GM12878 (cell line): ENCODE data around the gene STRA8. TPM values are rescaled to one million over a fixed set of nuclear protein-coding genes. Genes with fewer than 3 reads are reported as not detected.

Experiments used
- ATAC-seq: fragments of 200-7000 bp; cut with Tn5 transposase; 3 replicates; pipeline ENCODE4 v1.9.1; 2020; ENCODE audit warnings: mild to moderate bottlenecking, moderate library complexity
- BruUV-seq: library from RNA; stranded (reverse); fragments of 400-500 nt; replicated peaks from 2 replicates; lab custom pipeline; 2021; lab: Mats Ljungman, UMichigan
- CTCF ChIA-PET: fragments of 300-600 bp; sonication (Branson Sonifier 250); formaldehyde crosslinking; extraction: SDS; loops from one replicate; lab custom pipeline; 2021; ENCODE audit warnings: inconsistent platforms; lab: Yijun Ruan, JAX
- POLR2A ChIA-PET: fragments of 350-600 bp; formaldehyde crosslinking; extraction: SDS; loops from one replicate; lab custom pipeline; 2021; ENCODE audit warnings: inconsistent platforms; lab: Charles Lee
- RAD21 ChIA-PET: fragments of 300-600 bp; sonication (Branson Sonifier 250); formaldehyde crosslinking; loops from one replicate; lab custom pipeline; 2023; ENCODE audit warnings: antibody characterized with exemption; ENCODE audit not compliant: unreplicated experiment; lab: Charles Lee
- SMC1A ChIA-PET: fragments of 300-600 bp; sonication (Branson Sonifier 250); formaldehyde crosslinking; loops from one replicate; lab custom pipeline; 2023; ENCODE audit not compliant: unreplicated experiment, uncharacterized antibody; lab: Charles Lee
- DNase-seq: peaks from one replicate; pipeline ENCODE4 v3.0.0-alpha.2; 2011; ENCODE audit warnings: low read depth, low spot score
- FAIRE-seq: peaks from 3 replicates; lab custom pipeline; 2011; peaks lifted over from hg19 to GRCh38; lab: Jason Lieb, UNC
- H2AFZ ChIP-seq: 2 replicates; pipeline ENCODE4 v1.6.0; 2011; ENCODE audit warnings: low read depth, low read length, control low read depth; ENCODE audit not compliant: control insufficient read depth
- H3K27ac ChIP-seq: 2 replicates; pipeline ENCODE4 v1.5.1; 2011; ENCODE audit warnings: control low read depth; ENCODE audit not compliant: control insufficient read depth, insufficient read depth
- H3K27me3 ChIP-seq, 2 experiments: replicated peaks in 1 of 2; 2 replicates each; pipeline versions ENCODE4 v1.6.0 to v1.6.1; 2011; ENCODE audit warnings: low read length in 1 of 2; ENCODE audit not compliant: control insufficient read depth in 2 of 2, insufficient read depth in 2 of 2
- H3K36me3 ChIP-seq, 2 experiments: 2 replicates each; pipeline ENCODE4 v1.5.1; 2011; ENCODE audit warnings: low read length in 1 of 2; ENCODE audit not compliant: control insufficient read depth in 2 of 2, insufficient read depth in 2 of 2
- H3K4me1 ChIP-seq: 2 replicates; pipeline ENCODE4 v1.6.1; 2011; ENCODE audit warnings: mild to moderate bottlenecking, low read length, moderate library complexity, mixed read lengths; ENCODE audit not compliant: control insufficient read depth, insufficient read depth
- H3K4me2 ChIP-seq: 2 replicates; pipeline ENCODE4 v1.6.0; 2011; ENCODE audit warnings: control low read depth; ENCODE audit not compliant: control insufficient read depth, insufficient read depth
- H3K4me3 ChIP-seq: fragments of 200-600 bp; sonication (generic); 2 replicates; pipeline ENCODE4 v1.5.1; 2016
- H3K79me2 ChIP-seq: 2 replicates; pipeline ENCODE4 v1.6.0; 2011; ENCODE audit warnings: low read length; ENCODE audit not compliant: control insufficient read depth, insufficient read depth
- H3K9ac ChIP-seq: 2 replicates; pipeline ENCODE4 v1.8.0; 2011; ENCODE audit warnings: low read length, control low read depth, mixed read lengths; ENCODE audit not compliant: control insufficient read depth, insufficient read depth
- H3K9me3 ChIP-seq: replicated peaks from 3 replicates; pipeline ENCODE4 v1.5.1; 2011; ENCODE audit warnings: mild to moderate bottlenecking, low read length; ENCODE audit not compliant: control insufficient read depth, insufficient read depth
- H4K20me1 ChIP-seq: 2 replicates; pipeline ENCODE4 v1.6.0; 2011; ENCODE audit not compliant: control insufficient read depth, insufficient read depth
- CREM ChIP-seq: IDR thresholded peaks from 2 replicates; pipeline ENCODE4 v1.6.1; 2014; ENCODE audit warnings: antibody characterized with exemption, low read depth
- EGR1 ChIP-seq, 2 experiments: IDR thresholded peaks; 1 replicate in 1 of 2; 2 replicates in 1 of 2; pipeline ENCODE4 v1.6.1; 2011 to 2012; ENCODE audit warnings: low read depth in 2 of 2, low read length in 2 of 2, borderline replicate concordance in 1 of 2, mild to moderate bottlenecking in 1 of 2, moderate library complexity in 1 of 2
- MYC ChIP-seq: IDR thresholded peaks from 2 replicates; pipeline ENCODE4 v1.6.1; 2011; ENCODE audit warnings: mild to moderate bottlenecking, low read length, moderate library complexity, inconsistent platforms; ENCODE audit not compliant: insufficient read depth, insufficient replicate concordance, insufficient read length, severe bottlenecking
- NFYA ChIP-seq: IDR thresholded peaks from 2 replicates; pipeline ENCODE4 v1.6.1; 2011; ENCODE audit warnings: low read depth, mild to moderate bottlenecking, low read length, improper control_type of control experiment, borderline replicate concordance
- PAX5 ChIP-seq: IDR thresholded peaks from 2 replicates; pipeline ENCODE4 v1.6.1; 2011; ENCODE audit warnings: low read depth, low read length, borderline replicate concordance
- PBX3 ChIP-seq: IDR thresholded peaks from 2 replicates; pipeline ENCODE4 v1.6.1; 2011; ENCODE audit warnings: mild to moderate bottlenecking, low read depth, low read length, moderate library complexity; ENCODE audit not compliant: insufficient replicate concordance
- RFX5 ChIP-seq: IDR thresholded peaks from 2 replicates; pipeline ENCODE4 v1.6.1; 2011; ENCODE audit warnings: low read depth, low read length, improper control_type of control experiment
- TCF3 ChIP-seq: IDR thresholded peaks from 2 replicates; pipeline ENCODE4 v1.6.1; 2012; ENCODE audit warnings: low read depth, mild to moderate bottlenecking, low read length, borderline replicate concordance; ENCODE audit not compliant: insufficient read depth
- ZBTB4 ChIP-seq: fragments of 450-650 bp; formaldehyde crosslinking; IDR thresholded peaks from 2 replicates; pipeline ENCODE4 v1.4.0; 2022; ENCODE audit warnings: mild to moderate bottlenecking, moderate library complexity
- ZNF217 ChIP-seq: fragments of 450-650 bp; IDR thresholded peaks from 2 replicates; pipeline ENCODE4 v1.6.1; 2017; ENCODE audit warnings: antibody characterized with exemption, mild to moderate bottlenecking
- WGBS: methylation state at CpG from one replicate; pipeline ENCODE4 v1.1.6; 2016; ENCODE audit warnings: low lambda C conversion rate; ENCODE audit not compliant: insufficient replicate concordance, insufficient coverage; ENCODE audit errors: missing lambda C conversion rate; 5-methylcytosine and 5-hydroxymethylcytosine counted together
- in situ Hi-C: fragments of 300-500 bp; cut with MboI; formaldehyde crosslinking; loops from 9 replicates; pipeline ENCODE4 v1.14.3; 2018; ENCODE audit warnings: mixed read lengths
- intact Hi-C: fragments of 100-400 bp; cut with micrococcal nuclease; formaldehyde crosslinking; loops from one replicate; pipeline ENCODE4 v1.14.2; 2022; ENCODE audit not compliant: unreplicated experiment
- polyA plus RNA-seq, 11 experiments: library from polyadenylated mRNA; depleted of rRNA in 4 of 11; unstranded in 6 of 11; stranded (reverse) in 5 of 11; fragments of >200 nt; fragmentation: Nextera tagmentation in 4 of 11; fragmentation: Illumina TruSeq in 1 of 11; extraction: Ambion mirVana in 4 of 11; extraction: Trizol in 1 of 11; gene quantifications; 1 replicate in 1 of 11; 2 replicates in 10 of 11; pipeline versions ENCODE4 v1.2.1 to v1.2.3, GENCODE V29; 2011 to 2016; ENCODE audit warnings: inconsistent platforms in 2 of 11, missing spikeins in 2 of 11, low read depth in 1 of 11
- total RNA-seq, 4 experiments: library from RNA; depleted of rRNA in 3 of 4; stranded (reverse); fragments of >200 nt in 3 of 4; fragmentation: Illumina TruSeq in 1 of 4; extraction: Trizol in 1 of 4; gene quantifications; 2 replicates each; pipeline versions ENCODE4 v1.2.1 to v1.2.3, GENCODE V29; 2013 to 2021
- TF ChIP-seq, protein P1 (sequence below): fragments of 450-650 bp; IDR thresholded peaks from 2 replicates; pipeline ENCODE4 v1.6.1; 2016; ENCODE audit warnings: mild to moderate bottlenecking, moderate library complexity, borderline replicate concordance

Gene STRA8
- total and polyA plus RNA-seq, 10 of the 15 experiments (the other 5 are each of a cell fraction or from before 2014, with no cell fraction given): 0.15 TPM; not detected in 9

GRCh38 chr7:135300913-135301765 is 67.5 kb downstream of the STRA8 start:
- in situ Hi-C loops: no loop called here
- no peaks in the 10 kb centered on the region for H3K79me2 ChIP-seq
- RAD21 ChIA-PET: no interaction called here
- no peaks in the 10 kb centered on the region for H3K36me3 ChIP-seq
- no peak for ATAC-seq
- H3K27me3 ChIP-seq: no peaks in the 10 kb centered on the region; a peak in 1 of 4 replicates
- H2AFZ ChIP-seq: no peak overlapping the region
- no peak for DNase-seq
- H3K9ac ChIP-seq: no peak overlapping the region
- no peaks in the 10 kb centered on the region; the same call in 2 of the 3 replicates for H3K9me3 ChIP-seq
- no peak for FAIRE-seq
- H3K27ac ChIP-seq: no peak overlapping the region
- POLR2A ChIA-PET: no interaction called here
- no peaks in the 10 kb centered on the region for H3K4me1 ChIP-seq
- CTCF ChIA-PET: interaction anchor here (1.2 to 1.5 kb wide), 2 partner anchors 20 to 27 kb away, joined by 5 read pairs; no protein-coding TSS in a partner anchor
- intact Hi-C loops: no loop called here
- no peaks in the 10 kb centered on the region for H4K20me1 ChIP-seq
- SMC1A ChIA-PET: interaction anchor here (0.9 to 2.1 kb wide), 2 partner anchors 21 to 52 kb away, joined by 3 to 6 read pairs; no protein-coding TSS in a partner anchor
- H3K4me3 ChIP-seq: no peak overlapping the region
- no peak overlapping the region for H3K4me2 ChIP-seq
- WGBS: 27% methylated on average over 3 of the region's 3 CpGs
- BruUV-seq: no TSS peak
- TF ChIP-seq, protein P1, sequence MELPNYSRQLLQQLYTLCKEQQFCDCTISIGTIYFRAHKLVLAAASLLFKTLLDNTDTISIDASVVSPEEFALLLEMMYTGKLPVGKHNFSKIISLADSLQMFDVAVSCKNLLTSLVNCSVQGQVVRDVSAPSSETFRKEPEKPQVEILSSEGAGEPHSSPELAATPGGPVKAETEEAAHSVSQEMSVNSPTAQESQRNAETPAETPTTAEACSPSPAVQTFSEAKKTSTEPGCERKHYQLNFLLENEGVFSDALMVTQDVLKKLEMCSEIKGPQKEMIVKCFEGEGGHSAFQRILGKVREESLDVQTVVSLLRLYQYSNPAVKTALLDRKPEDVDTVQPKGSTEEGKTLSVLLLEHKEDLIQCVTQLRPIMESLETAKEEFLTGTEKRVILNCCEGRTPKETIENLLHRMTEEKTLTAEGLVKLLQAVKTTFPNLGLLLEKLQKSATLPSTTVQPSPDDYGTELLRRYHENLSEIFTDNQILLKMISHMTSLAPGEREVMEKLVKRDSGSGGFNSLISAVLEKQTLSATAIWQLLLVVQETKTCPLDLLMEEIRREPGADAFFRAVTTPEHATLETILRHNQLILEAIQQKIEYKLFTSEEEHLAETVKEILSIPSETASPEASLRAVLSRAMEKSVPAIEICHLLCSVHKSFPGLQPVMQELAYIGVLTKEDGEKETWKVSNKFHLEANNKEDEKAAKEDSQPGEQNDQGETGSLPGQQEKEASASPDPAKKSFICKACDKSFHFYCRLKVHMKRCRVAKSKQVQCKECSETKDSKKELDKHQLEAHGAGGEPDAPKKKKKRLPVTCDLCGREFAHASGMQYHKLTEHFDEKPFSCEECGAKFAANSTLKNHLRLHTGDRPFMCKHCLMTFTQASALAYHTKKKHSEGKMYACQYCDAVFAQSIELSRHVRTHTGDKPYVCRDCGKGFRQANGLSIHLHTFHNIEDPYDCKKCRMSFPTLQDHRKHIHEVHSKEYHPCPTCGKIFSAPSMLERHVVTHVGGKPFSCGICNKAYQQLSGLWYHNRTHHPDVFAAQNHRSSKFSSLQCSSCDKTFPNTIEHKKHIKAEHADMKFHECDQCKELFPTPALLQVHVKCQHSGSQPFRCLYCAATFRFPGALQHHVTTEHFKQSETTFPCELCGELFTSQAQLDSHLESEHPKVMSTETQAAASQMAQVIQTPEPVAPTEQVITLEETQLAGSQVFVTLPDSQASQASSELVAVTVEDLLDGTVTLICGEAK: no peak
- TF ChIP-seq CREM (no peak), ZBTB4 (CRISPR knock-in tag) (no peak), MYC (no peak), TCF3 (no peak), NFYA (no peak), EGR1 (IDR thresholded peaks at IDR 0.05; ENCODE audit: borderline replicate concordance in 1 of 2, low read depth in 2 of 2, low read length in 2 of 2) (no peak), RFX5 (no peak), ZNF217 (no peak), PBX3 (no peak), PAX5 (no peak)
